ENCODE measurements around the gene PRR5. TPM values are rescaled to one million over a fixed set of nuclear protein-coding genes. Genes with fewer than 3 reads are reported as not detected.
A peak's percentile ranks its signal among the peaks of the same experiment; 100 is the strongest.

PRR5 gene
- total and polyA plus RNA-seq, 2 of the 13 experiments (the other 11 are each of a cell fraction or from before 2014, with no cell fraction given) = 11.6 to 27.5 TPM

GRCh38 chr22:44735518-44736428 lies 33.8 kb downstream of the PRR5 start (continued):
- TF ChIP-seq ARID4A (CRISPR knock-in tag; IDR thresholded peaks at IDR 0.05; ENCODE audit: borderline replicate concordance) (no peak), ZBTB38 (CRISPR knock-in tag; IDR thresholded peaks at IDR 0.05) (peak; percentile 48; the same call in 1 of the 2 replicates), PATZ1 (CRISPR knock-in tag; IDR thresholded peaks at IDR 0.05) (no peak), ETV5 (CRISPR knock-in tag; IDR thresholded peaks at IDR 0.05; ENCODE audit: borderline replicate concordance) (peak; percentile 17; the same call in 1 of the 2 replicates), TAF15 (IDR thresholded peaks at IDR 0.05; ENCODE audit: low read depth, low read length, poor library complexity, severe bottlenecking) (peak; percentile 45), ZSCAN31 (CRISPR knock-in tag; IDR thresholded peaks at IDR 0.05; ENCODE audit: low read depth) (no peak), TFAP4 (IDR thresholded peaks at IDR 0.05; ENCODE audit: borderline replicate concordance, low read depth) (no peak), ZNF281 (CRISPR knock-in tag; IDR thresholded peaks at IDR 0.05; ENCODE audit: borderline replicate concordance) (peak; percentile 72; the same call in 1 of the 2 replicates), ZNF672 (CRISPR knock-in tag; IDR thresholded peaks at IDR 0.05) (no peak), ZNF883 (CRISPR knock-in tag; IDR thresholded peaks at IDR 0.05; ENCODE audit: not compliant biosample characterization) (peak; percentile 59), ZNF687 (CRISPR knock-in tag; IDR thresholded peaks at IDR 0.05) (peak; percentile 37), ZIK1 (CRISPR knock-in tag; IDR thresholded peaks at IDR 0.05; ENCODE audit: borderline replicate concordance, low read depth) (no peak)
